GM21390 (cell line): ENCODE data around the gene SS18.
"Not testable (repeated sequence)": the region's sequence is repeated elsewhere in the genome, so short reads cannot be mapped to it uniquely, and the experiment has no call there.

ENCODE experiments used
- ATAC-seq: cut with Tn5 transposase; IDR thresholded peaks from one replicate; pipeline ENCODE4 v1.9.1; 2021; ENCODE audit not compliant: unreplicated experiment

SS18 gene, protein sequence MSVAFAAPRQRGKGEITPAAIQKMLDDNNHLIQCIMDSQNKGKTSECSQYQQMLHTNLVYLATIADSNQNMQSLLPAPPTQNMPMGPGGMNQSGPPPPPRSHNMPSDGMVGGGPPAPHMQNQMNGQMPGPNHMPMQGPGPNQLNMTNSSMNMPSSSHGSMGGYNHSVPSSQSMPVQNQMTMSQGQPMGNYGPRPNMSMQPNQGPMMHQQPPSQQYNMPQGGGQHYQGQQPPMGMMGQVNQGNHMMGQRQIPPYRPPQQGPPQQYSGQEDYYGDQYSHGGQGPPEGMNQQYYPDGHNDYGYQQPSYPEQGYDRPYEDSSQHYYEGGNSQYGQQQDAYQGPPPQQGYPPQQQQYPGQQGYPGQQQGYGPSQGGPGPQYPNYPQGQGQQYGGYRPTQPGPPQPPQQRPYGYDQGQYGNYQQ

DNA sequence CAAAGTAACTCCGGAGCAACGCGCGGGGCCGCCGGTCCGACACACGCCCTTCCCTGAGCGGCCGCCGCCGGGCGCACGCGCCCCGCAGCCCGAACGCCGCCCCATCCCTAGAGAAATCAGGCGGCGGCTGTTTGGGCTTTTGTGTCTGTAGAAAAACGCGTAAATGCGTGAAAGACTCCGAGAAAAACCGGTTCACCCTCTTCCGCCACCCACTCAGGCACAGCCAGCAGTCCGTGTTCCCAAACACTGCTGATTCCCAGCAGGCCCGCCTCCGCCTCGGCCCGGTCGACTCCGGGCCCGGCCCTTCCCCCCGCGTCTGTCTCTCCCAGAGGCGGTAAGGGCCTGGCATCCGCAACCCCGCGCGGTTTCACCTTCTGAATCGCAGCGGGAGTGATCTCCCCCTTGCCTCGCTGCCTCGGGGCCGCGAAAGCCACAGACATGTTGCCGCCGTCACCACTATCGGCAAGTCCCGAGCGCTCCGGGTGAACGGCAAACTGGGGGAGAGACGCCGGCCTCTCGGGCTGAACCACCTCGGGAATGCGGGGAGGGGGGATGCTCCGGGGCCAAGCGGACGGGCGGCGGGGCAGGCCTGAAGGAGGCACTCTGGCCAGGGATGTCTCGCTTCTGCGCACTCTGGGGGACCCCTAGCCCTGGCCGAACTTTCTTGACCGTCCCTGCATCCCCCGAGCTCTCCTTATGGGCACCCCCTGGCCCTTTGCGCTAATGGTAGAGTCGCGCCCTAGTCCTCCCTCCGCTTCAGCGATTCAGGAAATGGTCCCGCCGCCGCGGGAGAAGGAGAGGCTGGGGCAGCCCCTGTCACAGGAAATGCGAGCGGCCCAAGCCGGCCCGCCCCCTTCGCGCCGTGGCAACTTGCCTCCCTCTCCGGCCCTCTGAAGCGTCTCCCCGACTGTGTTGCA, at the start of gene SS18:
Gene SS18 (minus strand): TSS at position 484 of the 917 bp plus-strand sequence. CDS start 44 bp downstream, at position 440.
- ATAC-seq: peak; percentile 80

- no peak for ATAC-seq
Measured at GRCh38 chr18:26135548-26135947, 45.1 kb upstream of the SS18 start.

GRCh38 chr18:26134107-26134506, 43.7 kb upstream of the SS18 start:
- no peak for ATAC-seq

- ATAC-seq: no peak
Measured at GRCh38 chr18:26133652-26134051, 43.2 kb upstream of the SS18 start, which contains the start of gene PSMA8. TSS of gene PSMA8 (plus strand) at chr18:26133869. CDS start at chr18:26133966, 97 bp downstream.

- not testable (repeated sequence) for ATAC-seq
Measured at GRCh38 chr18:26128192-26128591, 37.8 kb upstream of the SS18 start.

DNA sequence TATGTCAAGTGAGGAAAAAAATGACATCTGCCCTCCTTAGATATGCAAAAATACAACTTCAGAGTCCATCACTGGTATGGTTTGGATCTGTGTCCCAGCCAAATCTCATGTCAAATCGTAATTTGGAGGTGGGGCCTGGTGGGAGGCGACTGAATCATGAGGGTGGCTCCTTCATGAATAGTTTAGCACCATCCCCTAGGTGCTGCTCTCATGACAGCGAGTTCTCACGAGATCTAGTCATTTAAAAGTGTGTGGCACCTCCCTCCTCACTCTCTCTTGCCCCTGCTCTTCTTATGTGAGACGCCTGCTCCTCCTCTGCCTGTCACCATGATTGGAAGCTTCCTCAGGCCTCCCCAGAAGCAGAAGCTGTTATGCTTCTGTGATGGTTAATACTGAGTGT, 37.4 kb upstream of the SS18 start:
- no peak for ATAC-seq

- ATAC-seq: not testable (repeated sequence)
Measured at GRCh38 chr18:26121994-26122393, 31.6 kb upstream of the SS18 start.

DNA sequence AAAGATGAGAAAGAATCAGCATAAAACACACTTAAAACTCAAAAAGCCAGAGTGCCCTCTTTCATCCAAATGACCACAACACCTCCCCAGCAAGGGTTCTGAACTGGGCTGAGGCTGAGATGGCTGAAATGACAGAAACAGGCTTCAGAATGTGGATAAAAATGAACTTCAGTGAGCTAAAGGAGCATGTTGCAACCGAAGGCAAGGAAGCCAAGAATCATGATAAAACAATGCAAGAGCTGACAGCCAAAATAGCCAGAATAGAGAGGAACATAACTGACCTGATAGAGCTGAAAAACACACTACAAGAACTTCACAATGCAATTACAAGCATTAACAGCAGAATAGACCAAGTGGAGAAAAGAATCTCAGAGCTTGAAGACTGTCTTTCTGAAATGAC, 31.1 kb upstream of the SS18 start:
- no peak for ATAC-seq

- no peak for ATAC-seq
Measured at GRCh38 chr18:26119246-26119645, 28.8 kb upstream of the SS18 start.

- ATAC-seq: no peak
Measured at GRCh38 chr18:26104035-26104434, 13.6 kb upstream of the SS18 start.

GRCh38 chr18:26103579-26103978, 13.2 kb upstream of the SS18 start:
- no peak for ATAC-seq

- no peak for ATAC-seq
Measured at GRCh38 chr18:26097563-26097962, 7.2 kb upstream of the SS18 start.

DNA sequence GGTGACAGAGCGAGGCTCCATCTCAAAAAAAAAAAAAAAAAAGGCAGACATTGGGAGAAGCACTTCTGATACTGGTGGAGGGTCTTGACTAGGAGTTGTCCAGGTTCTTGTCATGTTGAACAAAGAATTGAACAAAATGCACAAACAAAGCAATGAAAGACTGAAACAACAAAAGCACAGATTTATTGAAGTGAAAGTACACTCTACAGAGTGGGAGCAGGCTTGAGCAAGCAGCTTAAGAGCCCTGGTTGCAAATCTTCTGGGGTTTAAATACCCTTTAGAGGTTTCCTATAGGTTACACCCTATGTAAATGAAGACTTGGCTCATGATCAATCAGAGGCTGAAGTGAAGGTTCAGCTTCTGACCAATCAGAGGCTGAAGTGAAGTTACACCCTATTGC, 6.4 kb upstream of the SS18 start:
- ATAC-seq: no peak

- ATAC-seq: peak; percentile 43
Measured at GRCh38 chr18:26091047-26091630, 726 bp upstream of the SS18 start.

GRCh38 chr18:26089293-26090129, 902 bp downstream of the SS18 start:
- ATAC-seq: peak; percentile 2

DNA sequence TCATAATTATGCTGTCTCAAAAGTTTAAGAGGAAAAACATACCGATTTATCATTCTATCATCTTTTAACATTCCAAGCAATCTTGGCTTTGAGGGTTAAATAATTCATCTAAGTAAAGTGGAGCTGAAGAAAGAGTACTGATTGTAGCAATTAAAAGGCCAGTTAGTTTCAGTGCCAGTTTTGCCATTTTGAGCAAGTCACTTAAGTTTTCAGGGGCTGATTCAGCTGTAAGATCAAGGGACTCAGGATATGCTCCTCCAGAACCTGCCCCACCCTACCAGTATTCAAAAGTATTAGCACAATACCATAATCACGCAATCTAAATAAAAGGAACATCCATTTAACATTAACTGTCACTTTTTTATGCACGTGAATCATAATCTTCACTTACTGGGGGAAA, 1.9 kb downstream of the SS18 start:
- no peak for ATAC-seq

GRCh38 chr18:26086959-26087358, 3.5 kb downstream of the SS18 start:
- ATAC-seq: no peak

GRCh38 chr18:26085056-26085455, 5.4 kb downstream of the SS18 start:
- ATAC-seq: no peak

GRCh38 chr18:26083099-26083498, 7.3 kb downstream of the SS18 start:
- ATAC-seq: no peak

GRCh38 chr18:26082475-26082874, 7.9 kb downstream of the SS18 start:
- ATAC-seq: no peak
